Central memory CD8-positive, alpha-beta T cell (primary cell): ENCODE measurements around the gene SPNS3.

Experiments used
- ATAC-seq: fragments of 150-1000 bp; cut with Tn5 transposase; replicated peaks from 2 replicates; pipeline ENCODE4 v1.10.0; 2022; ENCODE audit warnings: mild to moderate bottlenecking, moderate FRiP score, moderate number of reproducible peaks; ENCODE audit not compliant: poor library complexity, severe bottlenecking; ENCODE audit errors: extremely low read depth
- DNase-seq, 2 donors: peaks; one replicate each; pipeline ENCODE4 v3.0.0; 2021; ENCODE audit warnings: low spot score in 2 of 2
- H3K27ac Mint-ChIP-seq: one replicate; pipeline ENCODE4 v1.8.0; 2022; ENCODE audit warnings: low read depth, mild to moderate bottlenecking, moderate library complexity, mixed read lengths
- H3K27me3 Mint-ChIP-seq: one replicate; pipeline ENCODE4 v1.8.0; 2022; ENCODE audit warnings: mixed read lengths
- H3K36me3 Mint-ChIP-seq: one replicate; pipeline ENCODE4 v1.8.0; 2022; ENCODE audit warnings: mild to moderate bottlenecking, moderate library complexity, mixed read lengths; ENCODE audit not compliant: insufficient read depth
- H3K4me1 Mint-ChIP-seq: one replicate; pipeline ENCODE4 v1.8.0; 2022; ENCODE audit warnings: mixed read lengths
- H3K4me3 Mint-ChIP-seq: one replicate; pipeline ENCODE4 v1.8.0; 2022; ENCODE audit warnings: mild to moderate bottlenecking, moderate library complexity, mixed read lengths
- H3K9me3 Mint-ChIP-seq: one replicate; pipeline ENCODE4 v1.8.0; 2022; ENCODE audit warnings: mixed read lengths

SPNS3 gene

DNA sequence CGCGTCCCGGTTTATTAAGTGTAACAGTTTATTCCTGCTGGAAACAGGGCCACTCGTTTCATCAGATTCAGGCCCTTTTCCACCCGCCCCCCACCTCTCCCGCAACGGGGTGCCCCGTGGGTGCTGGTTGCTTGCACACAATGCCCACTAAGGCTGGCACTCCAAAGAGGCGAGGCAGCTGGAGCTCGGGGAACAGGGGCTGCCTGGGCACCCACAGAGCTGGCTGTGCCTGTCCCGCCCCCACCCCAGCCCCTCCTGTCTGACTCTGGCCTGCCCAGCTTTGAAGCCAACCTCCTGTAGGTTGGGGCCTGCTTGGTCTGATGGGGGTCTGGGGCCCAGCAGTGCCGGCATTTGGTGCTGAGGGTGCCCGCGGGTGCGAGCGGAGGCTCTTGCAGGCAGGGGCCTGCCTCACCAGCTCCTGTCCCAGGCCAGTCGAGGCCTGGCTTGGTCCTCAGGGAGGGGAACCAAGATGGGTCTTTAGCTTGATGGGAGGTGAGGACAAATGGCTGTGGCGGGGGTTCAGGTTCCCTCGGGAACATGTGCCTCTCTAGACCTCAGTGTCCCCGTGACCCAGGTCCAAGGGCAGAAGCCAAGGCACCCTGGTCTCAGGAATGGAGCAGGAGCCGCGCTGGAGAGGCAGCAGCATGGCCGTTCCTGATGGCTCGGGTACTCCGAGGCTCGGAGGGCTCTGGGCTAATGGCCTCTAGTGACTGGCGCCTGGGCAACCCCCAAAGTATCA lies 101.4 kb downstream of the SPNS3 start:
- peaks cover 5% of the 10 kb centered on the region for H3K36me3 Mint-ChIP-seq
- peaks cover 6% of the 10 kb centered on the region for H3K4me1 Mint-ChIP-seq
- H3K9me3 Mint-ChIP-seq: no peaks in the 10 kb centered on the region
- no peak overlapping the region for H3K4me3 Mint-ChIP-seq
- no peak for ATAC-seq
- DNase-seq: no peak
- no peaks in the 10 kb centered on the region for H3K27me3 Mint-ChIP-seq
- no peak overlapping the region for H3K27ac Mint-ChIP-seq

DNA sequence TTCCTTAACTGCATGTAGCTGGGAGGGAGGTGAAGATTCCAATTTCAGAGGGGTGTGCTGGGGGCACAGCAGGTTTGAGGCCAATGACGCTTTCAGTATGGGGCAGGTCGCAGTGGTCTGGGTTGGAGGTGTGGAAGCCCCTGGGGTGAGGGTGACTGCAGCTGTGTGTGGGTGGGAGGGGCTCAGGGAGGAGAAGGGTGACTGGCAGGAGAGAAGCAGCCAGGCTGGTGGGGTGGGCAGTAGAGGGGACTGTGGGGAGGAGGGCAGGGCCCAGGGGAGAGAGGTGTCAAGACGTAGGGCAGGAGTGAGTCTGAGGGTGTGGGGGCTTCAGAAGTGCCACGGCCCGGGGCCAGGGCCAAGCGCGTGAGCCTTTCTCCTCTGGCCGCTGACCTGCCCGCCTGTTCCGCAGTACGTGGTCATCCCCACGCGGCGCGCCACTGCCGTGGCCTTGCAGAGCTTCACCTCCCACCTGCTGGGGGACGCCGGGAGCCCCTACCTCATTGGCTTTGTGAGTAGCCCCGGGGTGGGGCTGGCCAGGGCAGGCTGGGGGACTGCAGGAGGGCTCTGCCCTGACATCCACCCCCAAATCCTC lies 102.0 kb downstream of the SPNS3 start:
- DNase-seq (no peak), ATAC-seq (no peak)
- Mint-ChIP-seq H3K4me1 (peaks cover 6% of the 10 kb centered on the region), H3K9me3 (no peaks in the 10 kb centered on the region), H3K36me3 (peaks cover 5% of the 10 kb centered on the region), H3K27ac (no peak overlapping the region), H3K27me3 (no peaks in the 10 kb centered on the region), H3K4me3 (no peak overlapping the region)

DNA sequence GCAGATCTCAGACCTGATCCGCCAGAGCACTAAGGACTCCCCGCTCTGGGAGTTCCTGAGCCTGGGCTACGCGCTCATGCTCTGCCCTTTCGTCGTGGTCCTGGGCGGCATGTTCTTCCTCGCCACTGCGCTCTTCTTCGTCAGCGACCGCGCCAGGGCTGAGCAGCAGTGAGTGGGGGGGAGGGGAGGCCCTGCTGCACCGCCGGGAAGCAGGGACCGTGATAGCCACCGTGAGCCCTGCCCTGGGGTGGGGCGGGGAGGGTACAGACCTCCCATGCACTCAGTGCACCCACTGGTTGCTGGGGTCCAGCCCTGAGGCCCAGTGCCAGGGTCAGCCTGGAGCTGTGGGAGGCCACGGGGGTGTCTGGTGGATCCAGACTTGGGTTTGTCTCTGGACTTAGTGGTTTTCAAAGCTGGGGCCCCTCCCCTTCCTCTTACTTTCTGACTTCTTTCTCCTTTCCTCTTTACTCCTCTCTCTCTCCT lies 102.6 kb downstream of the SPNS3 start:
- no peak overlapping the region for H3K4me3 Mint-ChIP-seq
- DNase-seq: no peak

DNA sequence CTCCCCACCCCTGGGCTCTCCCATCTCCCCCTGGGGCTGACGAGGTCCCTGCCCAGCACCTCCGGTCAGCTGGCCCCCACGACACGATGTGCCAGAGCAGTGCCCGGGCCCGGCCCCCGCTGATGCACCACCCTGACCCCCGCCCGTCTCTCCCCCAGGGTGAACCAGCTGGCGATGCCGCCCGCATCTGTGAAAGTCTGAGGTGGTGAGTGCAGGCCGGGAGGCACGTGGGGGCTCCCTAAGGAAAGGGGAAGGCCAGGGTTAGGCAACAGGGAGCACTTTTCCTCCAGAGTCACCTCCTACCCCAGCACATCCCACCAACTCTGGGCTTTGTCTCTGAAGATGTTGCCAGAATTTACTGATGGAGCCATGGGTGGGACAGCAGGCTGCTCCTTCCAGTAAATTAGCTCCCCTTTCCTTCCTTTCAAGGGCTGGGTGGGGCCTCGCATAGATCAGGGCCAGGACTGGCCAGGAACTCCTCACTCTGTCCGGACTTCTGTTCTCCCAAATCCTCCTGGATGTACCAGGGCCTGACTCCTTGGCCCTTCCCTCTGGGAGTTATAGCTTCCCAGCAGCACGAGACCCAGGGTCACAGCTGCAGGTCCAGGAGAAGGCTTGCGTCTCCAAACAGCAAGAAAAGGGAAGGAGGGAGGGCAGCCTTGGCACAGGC lies 103.1 kb downstream of the SPNS3 start:
- Mint-ChIP-seq H3K4me3 (no peak overlapping the region), H3K27ac (no peak overlapping the region), H3K36me3 (peaks cover 5% of the 10 kb centered on the region)

More for the DNA sequence above, 102.6 kb downstream of the SPNS3 start:
- peaks cover 5% of the 10 kb centered on the region for H3K36me3 Mint-ChIP-seq
- H3K4me1 Mint-ChIP-seq: peaks cover 6% of the 10 kb centered on the region
- H3K27me3 Mint-ChIP-seq: no peaks in the 10 kb centered on the region
- no peak overlapping the region for H3K27ac Mint-ChIP-seq
- H3K9me3 Mint-ChIP-seq: no peaks in the 10 kb centered on the region
- ATAC-seq: no peak

More for the DNA sequence above, 103.1 kb downstream of the SPNS3 start:
- H3K4me1 Mint-ChIP-seq: peaks cover 6% of the 10 kb centered on the region
- no peaks in the 10 kb centered on the region for H3K27me3 Mint-ChIP-seq
- ATAC-seq: no peak
- H3K9me3 Mint-ChIP-seq: no peaks in the 10 kb centered on the region
- no peak for DNase-seq
